Vagina (tissue), 2 donors: ENCODE results near the gene SPAG16. TPM values are rescaled to one million over a fixed set of nuclear protein-coding genes. Genes with fewer than 3 reads are reported as not detected.

ENCODE experiments used
- DNase-seq, 2 donors: peaks; one replicate each; pipeline ENCODE4 v3.0.0-alpha.2; 2017; ENCODE audit errors: extremely low spot score in 2 of 2
- H3K27ac ChIP-seq: fragments of 200-600 bp; sonication (generic); one replicate; pipeline ENCODE4 v1.5.1; 2019
- H3K27me3 ChIP-seq: fragments of 200-600 bp; sonication (generic); one replicate; pipeline ENCODE4 v1.5.1; 2019
- H3K36me3 ChIP-seq, 2 donors: fragments of 200-600 bp; sonication (generic); one replicate each; pipeline ENCODE4 v1.5.1; 2017 to 2019
- H3K4me1 ChIP-seq: fragments of 200-600 bp; sonication (generic); one replicate; pipeline ENCODE4 v1.5.1; 2019
- H3K4me3 ChIP-seq, 2 donors: fragments of 200-600 bp; sonication (generic); 1 replicate in 1 of 2; 2 replicates in 1 of 2; pipeline ENCODE4 v1.5.1; 2016 to 2019
- H3K9me3 ChIP-seq: fragments of 200-600 bp; sonication (generic); one replicate; pipeline ENCODE4 v1.5.1; 2019
- CTCF ChIP-seq, 3 experiments: fragments of 450-650 bp in 2 of 3; fragments of 200-600 bp in 1 of 3; sonication (generic) in 1 of 3; IDR thresholded peaks; one replicate each; pipeline ENCODE4 v1.5.1; 2017 to 2019; ENCODE audit warnings: antibody characterized with exemption in 3 of 3, mild to moderate bottlenecking in 2 of 3, moderate library complexity in 2 of 3
- POLR2A ChIP-seq, 2 donors: fragments of 450-650 bp; IDR thresholded peaks; one replicate each; pipeline ENCODE4 v1.6.1; 2017; ENCODE audit warnings: antibody characterized with exemption in 2 of 2, mild to moderate bottlenecking in 2 of 2, moderate library complexity in 2 of 2
- POLR2AphosphoS5 ChIP-seq, 2 donors: sonication (generic); formaldehyde crosslinking; IDR thresholded peaks; one replicate each; pipeline ENCODE4 v1.9.0; 2017; ENCODE audit warnings: antibody characterized with exemption in 2 of 2, mild to moderate bottlenecking in 2 of 2, low read depth in 1 of 2; ENCODE audit not compliant: insufficient read depth in 1 of 2
- intact Hi-C: fragments of 100-400 bp; cut with DNase I; formaldehyde crosslinking; loops from one replicate; pipeline ENCODE4 v1.15.1; 2023
- total RNA-seq: library from RNA; depleted of rRNA; stranded (reverse); fragments of >200 nt; gene quantifications from one replicate; pipeline ENCODE4 v1.2.3, GENCODE V29; 2016

SPAG16 gene
- total RNA-seq, 1 donor from 2014 or later = 30.2 TPM

GRCh38 chr2:213238753-213239495, 45.3 kb upstream of the SPAG16 start:
- H3K27ac ChIP-seq = no peak overlapping the region
- H3K36me3 ChIP-seq = no peaks in the 10 kb centered on the region
- H3K9me3 ChIP-seq = no peaks in the 10 kb centered on the region
- TF ChIP-seq POLR2A (IDR thresholded peaks at IDR 0.05) (no peak), CTCF (IDR thresholded peaks at IDR 0.05) (no peak), POLR2AphosphoS5 (IDR thresholded peaks at IDR 0.05; ENCODE audit: insufficient read depth in 1 of 2, low read depth in 1 of 2) (peak in 1 of 2 donors; percentile 70)
- no peaks in the 10 kb centered on the region for H3K27me3 ChIP-seq
- DNase-seq = no peak
- intact Hi-C loops = no loop called here
- H3K4me3 ChIP-seq = no peak overlapping the region
- peaks cover 12% of the 10 kb centered on the region for H3K4me1 ChIP-seq

- H3K4me1 ChIP-seq = peaks cover 12% of the 10 kb centered on the region
- H3K9me3 ChIP-seq = no peaks in the 10 kb centered on the region
- H3K4me3 ChIP-seq = no peak overlapping the region
- no peak for DNase-seq
- no peak overlapping the region for H3K27ac ChIP-seq
- intact Hi-C loops = no loop called here
- no peak for TF ChIP-seq POLR2AphosphoS5 (IDR thresholded peaks at IDR 0.05; ENCODE audit: insufficient read depth in 1 of 2, low read depth in 1 of 2)
- no peaks in the 10 kb centered on the region for H3K27me3 ChIP-seq
- no peaks in the 10 kb centered on the region for H3K36me3 ChIP-seq
Observed at GRCh38 chr2:213241817-213242216, 42.4 kb upstream of the SPAG16 start.

GRCh38 chr2:213242653-213243052, 41.6 kb upstream of the SPAG16 start:
- DNase-seq = no peak
- H3K27ac ChIP-seq = no peak overlapping the region
- peaks cover 12% of the 10 kb centered on the region for H3K4me1 ChIP-seq
- intact Hi-C loops = no loop called here
- H3K36me3 ChIP-seq = no peaks in the 10 kb centered on the region
- no peak overlapping the region for H3K4me3 ChIP-seq
- TF ChIP-seq POLR2AphosphoS5 (IDR thresholded peaks at IDR 0.05; ENCODE audit: insufficient read depth in 1 of 2, low read depth in 1 of 2) = no peak
- no peak for TF ChIP-seq CTCF (IDR thresholded peaks at IDR 0.05)
- TF ChIP-seq POLR2A (IDR thresholded peaks at IDR 0.05) = no peak
- H3K9me3 ChIP-seq = no peaks in the 10 kb centered on the region
- H3K27me3 ChIP-seq = no peaks in the 10 kb centered on the region

GRCh38 chr2:213243189-213244044, 40.8 kb upstream of the SPAG16 start:
- Histone ChIP-seq H3K27me3 (no peaks in the 10 kb centered on the region), H3K36me3 (no peaks in the 10 kb centered on the region), H3K4me3 (no peak overlapping the region), H3K27ac (no peak overlapping the region), H3K9me3 (no peaks in the 10 kb centered on the region), H3K4me1 (peaks cover 11% of the 10 kb centered on the region)
- TF ChIP-seq POLR2AphosphoS5 (IDR thresholded peaks at IDR 0.05; ENCODE audit: insufficient read depth in 1 of 2, low read depth in 1 of 2) (no peak), POLR2A (IDR thresholded peaks at IDR 0.05) (no peak), CTCF (IDR thresholded peaks at IDR 0.05) (no peak)
- no peak for DNase-seq
- intact Hi-C loops = no loop called here

- no peak for DNase-seq
- H3K4me3 ChIP-seq = no peak overlapping the region
- H3K36me3 ChIP-seq = no peaks in the 10 kb centered on the region
- TF ChIP-seq POLR2AphosphoS5 (IDR thresholded peaks at IDR 0.05; ENCODE audit: insufficient read depth in 1 of 2, low read depth in 1 of 2) = peak in 1 of 2 donors; percentile 30
- TF ChIP-seq POLR2A (IDR thresholded peaks at IDR 0.05) = no peak
- TF ChIP-seq CTCF (IDR thresholded peaks at IDR 0.05) = peak; percentile 25 to 65 (median 45)
- intact Hi-C loops = no loop called here
- H3K27ac ChIP-seq = no peak overlapping the region
- no peaks in the 10 kb centered on the region for H3K4me1 ChIP-seq
- no peaks in the 10 kb centered on the region for H3K27me3 ChIP-seq
- no peaks in the 10 kb centered on the region for H3K9me3 ChIP-seq
Observed at GRCh38 chr2:213246497-213247281, 37.6 kb upstream of the SPAG16 start.
